Ectodermal cell (in vitro differentiated cells): ENCODE data around the gene INPP4B.
"Not testable (repeated sequence)": the region's sequence is repeated elsewhere in the genome, so short reads cannot be mapped to it uniquely, and the experiment has no call there.

Source experiments
- H3K27ac ChIP-seq: 2 replicates; pipeline ENCODE4 v1.7.0; 2013; ENCODE audit warnings: mild to moderate bottlenecking, low read depth, low read length; ENCODE audit not compliant: insufficient read depth, poor library complexity, severe bottlenecking
- H3K27me3 ChIP-seq: 2 replicates; pipeline ENCODE4 v1.7.0; 2013; ENCODE audit warnings: mild to moderate bottlenecking, low read length; ENCODE audit not compliant: insufficient read depth, control insufficient read depth, poor library complexity, severe bottlenecking
- H3K36me3 ChIP-seq: one replicate; pipeline ENCODE4 v1.7.0; 2013; ENCODE audit warnings: low read length; ENCODE audit not compliant: control insufficient read depth, insufficient read depth
- H3K4me1 ChIP-seq: one replicate; pipeline ENCODE4 v1.7.0; 2013; ENCODE audit warnings: low read length; ENCODE audit not compliant: control insufficient read depth, insufficient read depth
- H3K4me3 ChIP-seq: 2 replicates; pipeline ENCODE4 v1.7.0; 2013; ENCODE audit warnings: low read depth, low read length, control low read depth; ENCODE audit not compliant: insufficient read depth
- H3K9me3 ChIP-seq: 2 replicates; pipeline ENCODE4 v1.7.0; 2013; ENCODE audit warnings: mild to moderate bottlenecking, low read length, moderate library complexity; ENCODE audit not compliant: control insufficient read depth
- WGBS, 2 experiments: methylation state at CpG; one replicate each; pipeline ENCODE4 v1.1.7; 2013; ENCODE audit warnings: missing lambda C conversion rate in 2 of 2; 5-methylcytosine and 5-hydroxymethylcytosine counted together

The INPP4B gene

DNA sequence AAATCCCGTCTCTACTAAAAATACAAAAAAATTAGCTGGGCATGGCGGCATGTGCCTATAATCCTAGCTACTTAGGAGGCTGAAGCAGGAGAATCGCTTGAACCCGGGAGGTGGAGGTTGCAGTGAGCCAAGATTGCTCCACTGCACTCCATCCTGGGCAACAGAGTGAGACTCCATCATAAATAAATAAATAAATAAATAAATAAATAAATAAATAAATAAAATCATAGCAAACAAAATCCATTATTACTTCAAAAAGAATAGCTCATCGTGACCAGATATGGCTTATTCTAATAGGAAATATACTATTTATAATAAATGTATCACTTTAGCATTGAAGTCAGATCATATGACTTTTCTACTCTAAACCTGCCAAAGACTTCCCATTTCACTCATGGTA lies 42.2 kb downstream of the INPP4B start:
- not testable (repeated sequence) for H3K4me1 ChIP-seq, H3K9me3 ChIP-seq, H3K27ac ChIP-seq, H3K4me3 ChIP-seq, H3K27me3 ChIP-seq, H3K36me3 ChIP-seq
- WGBS, 2 experiments = 91 to 93% methylated on average over 4 of the region's 5 CpGs

DNA sequence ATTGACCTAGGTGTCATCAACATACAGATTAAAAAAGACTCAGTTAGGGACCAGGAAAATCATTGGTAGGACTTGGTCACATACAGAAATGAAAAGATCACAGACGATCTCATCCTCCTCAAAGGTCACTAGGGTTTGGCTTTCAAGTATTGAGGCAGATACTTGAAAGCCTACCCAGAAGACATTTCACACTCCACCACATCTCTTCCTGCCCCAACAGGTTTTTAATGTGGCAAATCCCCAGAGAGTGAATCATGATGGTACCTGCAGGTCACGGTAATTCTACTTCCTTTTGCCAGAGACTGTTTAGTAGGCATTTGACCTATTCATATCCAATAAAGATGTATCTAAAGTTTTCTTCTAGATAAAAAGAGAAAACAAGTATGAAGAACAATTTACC lies 44.1 kb downstream of the INPP4B start:
- WGBS, 2 experiments = 93 to 97% methylated on average over 1 to 2 of the region's 2 CpGs
- Histone ChIP-seq H3K4me1 (no peaks in the 10 kb centered on the region), H3K4me3 (no peak overlapping the region), H3K9me3 (no peaks in the 10 kb centered on the region), H3K27me3 (no peaks in the 10 kb centered on the region), H3K27ac (no peak overlapping the region), H3K36me3 (no peaks in the 10 kb centered on the region)

DNA sequence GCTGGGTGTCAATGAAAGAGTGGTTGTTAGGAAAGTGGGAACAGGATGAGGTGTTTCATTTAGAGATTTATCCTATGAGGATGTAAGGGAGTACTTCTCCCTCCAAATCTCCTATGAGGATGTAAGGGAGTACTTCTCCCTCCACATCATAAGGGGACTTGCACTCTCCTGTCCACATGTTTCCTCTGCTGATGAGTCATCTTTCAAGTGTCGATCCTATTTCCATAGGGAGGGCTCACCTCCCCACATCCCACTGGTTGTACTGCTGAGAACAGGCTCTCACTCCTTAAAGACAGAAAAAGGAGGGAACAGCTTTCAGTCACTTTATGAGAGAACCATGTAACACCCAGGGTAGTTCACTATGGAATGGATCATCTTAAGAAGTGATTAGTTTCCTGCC lies 65.0 kb downstream of the INPP4B start:
- no peaks in the 10 kb centered on the region for H3K4me1 ChIP-seq
- WGBS, 2 experiments = 63 to 64% methylated on average over 1 of the region's 1 CpG
- H3K27me3 ChIP-seq = no peaks in the 10 kb centered on the region
- H3K36me3 ChIP-seq = no peaks in the 10 kb centered on the region
- H3K27ac ChIP-seq = no peak overlapping the region
- H3K9me3 ChIP-seq = no peaks in the 10 kb centered on the region
- no peak overlapping the region for H3K4me3 ChIP-seq

DNA sequence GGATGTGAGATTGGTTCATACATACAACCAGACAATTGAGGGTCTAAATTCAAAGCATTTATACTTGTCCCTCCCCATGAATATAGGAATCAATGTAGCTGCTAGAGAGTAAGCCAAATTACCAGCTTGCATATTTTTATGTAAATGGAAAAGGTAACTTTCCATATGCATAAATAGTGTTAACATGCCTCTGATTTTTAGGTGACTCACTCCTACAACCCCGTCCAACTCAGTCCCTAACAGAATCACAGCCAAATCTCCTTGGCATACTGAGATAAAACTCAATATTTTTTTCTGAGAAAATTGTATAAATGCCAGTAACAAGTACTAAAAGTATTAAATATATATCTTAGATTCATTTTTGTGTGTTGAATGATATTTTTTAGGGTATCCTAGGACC lies 67.2 kb downstream of the INPP4B start:
- H3K4me3 ChIP-seq = no peak overlapping the region
- no peaks in the 10 kb centered on the region for H3K4me1 ChIP-seq
- 40 to 100% methylated on average over 1 of the region's 1 CpG for WGBS, 2 experiments
- no peak overlapping the region for H3K27ac ChIP-seq
- no peaks in the 10 kb centered on the region for H3K9me3 ChIP-seq
- no peaks in the 10 kb centered on the region for H3K36me3 ChIP-seq
- no peaks in the 10 kb centered on the region for H3K27me3 ChIP-seq

DNA sequence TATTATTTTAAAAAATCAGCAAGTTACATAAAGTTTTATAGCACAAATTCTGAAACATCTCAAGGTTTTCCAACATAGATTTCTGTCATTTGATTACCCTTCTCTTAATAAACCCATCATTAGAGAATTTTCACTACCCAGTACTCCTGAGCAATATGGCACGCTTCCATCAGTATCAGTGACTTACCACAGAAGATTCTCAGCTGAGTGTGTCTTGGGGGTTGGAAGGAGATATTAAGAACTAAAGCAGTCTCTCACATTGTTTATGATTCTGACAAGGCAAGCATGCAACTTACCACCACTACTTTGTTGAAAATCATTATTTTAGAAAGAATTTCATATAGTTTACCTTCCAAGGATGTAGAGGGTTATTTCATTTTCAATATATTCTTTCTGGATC lies 67.7 kb downstream of the INPP4B start:
- no peaks in the 10 kb centered on the region for H3K36me3 ChIP-seq
- no peaks in the 10 kb centered on the region for H3K27me3 ChIP-seq
- no peaks in the 10 kb centered on the region for H3K9me3 ChIP-seq
- no peak overlapping the region for H3K27ac ChIP-seq
- 100% methylated on average over 1 of the region's 1 CpG; no CpG with 5 or more reads in 1 of the 2 experiments for WGBS, 2 experiments
- no peak overlapping the region for H3K4me3 ChIP-seq
- no peaks in the 10 kb centered on the region for H3K4me1 ChIP-seq

DNA sequence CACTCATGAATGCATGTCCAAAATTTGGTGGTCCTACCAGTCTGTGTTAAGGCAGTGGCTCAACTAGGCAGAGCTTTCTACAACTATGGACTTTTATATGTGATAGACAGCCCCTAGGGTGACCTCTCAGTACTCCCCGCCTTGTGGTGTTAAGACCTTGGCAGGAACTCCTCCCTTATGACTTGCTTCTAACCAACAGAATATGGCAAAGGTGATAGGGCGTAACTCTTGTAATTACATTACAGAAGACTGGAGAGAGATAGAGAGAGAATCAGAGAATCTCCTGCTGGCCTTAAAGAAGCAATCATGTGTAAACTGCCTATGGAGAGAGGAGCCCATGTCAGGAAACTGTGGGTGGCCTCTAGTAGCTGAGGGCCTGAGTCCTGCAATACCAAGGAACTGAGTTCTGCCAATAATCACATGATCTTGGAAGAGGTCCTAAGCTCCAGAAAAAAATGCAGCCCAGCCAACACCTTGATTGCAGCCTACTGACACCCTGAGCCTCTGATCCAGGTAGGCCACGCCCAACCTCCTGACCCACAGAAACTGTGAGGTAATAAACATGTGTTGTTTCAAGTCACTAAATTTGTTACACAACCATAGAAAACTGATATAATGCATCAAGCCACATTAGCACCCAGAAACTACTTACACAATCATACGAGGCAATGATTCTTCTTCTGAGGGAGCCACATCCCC lies 68.9 kb downstream of the INPP4B start:
- H3K4me1 ChIP-seq = no peaks in the 10 kb centered on the region
- H3K27ac ChIP-seq = no peak overlapping the region
- no peak overlapping the region for H3K4me3 ChIP-seq
- H3K27me3 ChIP-seq = no peaks in the 10 kb centered on the region
- no peaks in the 10 kb centered on the region for H3K9me3 ChIP-seq
- no peaks in the 10 kb centered on the region for H3K36me3 ChIP-seq
- WGBS, 2 experiments = 93 to 94% methylated on average over 2 to 4 of the region's 4 CpGs

DNA sequence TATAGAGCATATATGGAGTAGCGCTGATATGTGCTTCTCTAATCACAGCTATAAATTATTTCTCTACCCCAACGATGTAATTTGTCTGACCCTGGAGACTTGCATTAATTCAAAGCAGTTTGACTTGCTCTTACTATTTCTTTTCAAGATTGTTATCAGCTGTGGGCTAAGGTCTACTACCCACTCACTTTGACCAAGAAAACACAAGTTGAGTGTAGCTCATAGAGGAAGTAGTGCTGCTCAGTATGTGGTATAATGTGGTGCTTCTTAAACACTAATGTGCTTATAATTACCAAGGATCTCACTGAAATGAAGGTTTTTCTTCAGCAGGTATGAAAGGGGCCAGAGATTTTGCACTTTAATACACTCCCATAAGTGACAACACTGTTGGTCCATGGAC lies 70.1 kb downstream of the INPP4B start:
- Histone ChIP-seq H3K27ac (no peak overlapping the region), H3K36me3 (no peaks in the 10 kb centered on the region)
- 83 to 94% methylated on average over 2 of the region's 2 CpGs for WGBS, 2 experiments

DNA sequence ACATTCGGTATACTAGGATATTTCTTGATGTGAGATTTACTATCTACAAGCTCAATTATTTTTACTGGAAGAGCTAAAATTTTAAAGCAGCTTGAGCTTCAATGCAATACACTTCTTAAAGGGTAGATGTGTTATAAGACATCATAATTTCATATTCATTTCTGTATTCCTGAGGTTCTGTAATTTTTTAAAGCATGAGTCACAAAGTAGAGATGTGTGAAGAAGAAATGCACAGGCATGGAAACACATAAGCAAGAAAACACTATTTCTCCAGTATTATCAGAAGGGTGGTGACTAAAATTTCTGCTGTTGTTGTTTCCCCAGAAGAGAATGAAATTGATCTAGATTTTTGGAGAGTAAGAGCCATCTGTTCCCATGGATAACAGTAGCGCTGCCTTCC lies 72.6 kb downstream of the INPP4B start:
- no peaks in the 10 kb centered on the region for H3K4me1 ChIP-seq
- 94% methylated on average over 2 of the region's 2 CpGs; no CpG with 5 or more reads in 1 of the 2 experiments for WGBS, 2 experiments

More for the DNA sequence above, 70.1 kb downstream of the INPP4B start:
- Histone ChIP-seq H3K9me3 (no peaks in the 10 kb centered on the region), H3K4me1 (no peaks in the 10 kb centered on the region), H3K4me3 (no peak overlapping the region), H3K27me3 (no peaks in the 10 kb centered on the region)

DNA sequence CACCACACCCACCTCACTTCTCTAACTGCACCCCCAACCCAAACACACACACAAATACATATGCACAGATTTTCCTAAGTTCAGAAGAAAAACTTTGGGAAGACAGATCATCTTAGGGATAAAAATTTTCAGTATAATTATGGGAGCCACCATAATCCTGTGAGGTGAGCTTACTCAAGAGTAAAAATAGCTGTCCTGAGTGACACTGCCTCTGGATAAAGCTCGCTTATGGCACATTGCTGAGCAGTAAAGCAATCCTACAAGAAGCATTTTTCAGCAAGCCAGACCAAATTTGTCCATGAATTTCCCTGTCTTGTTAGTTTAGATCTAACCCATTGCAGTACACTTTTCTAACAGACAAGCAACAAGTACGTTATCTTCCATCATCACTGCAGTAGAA lies 83.8 kb downstream of the INPP4B start:
- H3K9me3 ChIP-seq = no peaks in the 10 kb centered on the region
- WGBS, 2 experiments = 89% methylated on average over 1 to 2 of the region's 2 CpGs
- H3K4me1 ChIP-seq = no peaks in the 10 kb centered on the region
- H3K36me3 ChIP-seq = no peaks in the 10 kb centered on the region
- no peak overlapping the region for H3K4me3 ChIP-seq
- no peak overlapping the region for H3K27ac ChIP-seq
- no peaks in the 10 kb centered on the region for H3K27me3 ChIP-seq

More for the DNA sequence above, 72.6 kb downstream of the INPP4B start:
- Histone ChIP-seq H3K4me3 (no peak overlapping the region), H3K9me3 (no peaks in the 10 kb centered on the region), H3K27me3 (no peaks in the 10 kb centered on the region), H3K27ac (no peak overlapping the region), H3K36me3 (no peaks in the 10 kb centered on the region)

DNA sequence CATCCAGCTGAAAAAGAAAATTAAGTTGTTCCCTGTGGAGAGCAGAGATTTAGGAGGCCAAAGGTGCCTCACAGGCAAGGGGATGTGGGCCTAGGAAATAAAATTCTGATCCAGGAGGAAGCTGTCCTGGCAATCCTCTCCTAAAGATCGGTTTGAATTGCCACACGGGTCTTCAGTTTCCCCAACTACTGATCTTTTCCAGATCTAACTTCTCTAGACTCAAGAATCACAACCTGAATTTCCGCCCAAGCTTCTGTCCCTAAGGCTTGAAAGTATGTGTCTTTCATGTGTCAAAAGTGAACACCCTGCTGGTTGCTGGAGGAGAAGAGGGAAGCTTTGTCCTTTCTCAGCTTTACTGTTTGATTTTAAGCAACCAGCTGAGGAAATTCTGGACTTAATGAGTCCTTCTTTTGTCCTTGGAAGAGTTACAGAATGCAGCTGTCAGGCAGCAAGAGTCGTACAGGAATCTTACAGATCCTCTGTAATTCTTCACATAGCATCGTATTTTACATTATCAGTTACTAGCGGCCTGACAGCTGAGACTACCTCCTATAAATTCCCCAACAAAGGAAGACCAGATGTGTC lies 93.8 kb downstream of the INPP4B start:
- Histone ChIP-seq H3K4me1 (peaks cover 8% of the 10 kb centered on the region), H3K9me3 (no peaks in the 10 kb centered on the region), H3K27me3 (no peaks in the 10 kb centered on the region), H3K36me3 (no peaks in the 10 kb centered on the region), H3K4me3 (no peak overlapping the region), H3K27ac (peak overlapping the region; percentile 70)
- 63 to 79% methylated on average over 6 of the region's 6 CpGs for WGBS, 2 experiments
